GM19099 (cell line): ENCODE results near the gene THSD7A.

Experiments
- POLR2A ChIP-seq: IDR thresholded peaks from 3 replicates; pipeline ENCODE4 v1.6.1; 2011; ENCODE audit warnings: low read depth; ENCODE audit not compliant: insufficient read length; ENCODE audit errors: extremely low read depth

THSD7A gene

GRCh38 chr7:11437994-11438393 is 394.0 kb downstream of the THSD7A start:
- no peak for TF ChIP-seq POLR2A

GRCh38 chr7:11436773-11437524 is 395.0 kb downstream of the THSD7A start:
- no peak for TF ChIP-seq POLR2A

- no peak for TF ChIP-seq POLR2A
Observed at GRCh38 chr7:11436316-11436715, 395.7 kb downstream of the THSD7A start.

- TF ChIP-seq POLR2A = no peak
Observed at GRCh38 chr7:11434366-11434765, 397.6 kb downstream of the THSD7A start.

GRCh38 chr7:11430841-11431240 is 401.2 kb downstream of the THSD7A start:
- TF ChIP-seq POLR2A = no peak

GRCh38 chr7:11430112-11430511 is 401.9 kb downstream of the THSD7A start:
- no peak for TF ChIP-seq POLR2A

GRCh38 chr7:11428877-11429581 is 403.0 kb downstream of the THSD7A start:
- no peak for TF ChIP-seq POLR2A

GRCh38 chr7:11427686-11428273 is 404.2 kb downstream of the THSD7A start:
- TF ChIP-seq POLR2A = no peak

GRCh38 chr7:11424006-11424405 is 408.0 kb downstream of the THSD7A start:
- TF ChIP-seq POLR2A = no peak

- no peak for TF ChIP-seq POLR2A
Observed at GRCh38 chr7:11420049-11420448, 411.9 kb downstream of the THSD7A start.

GRCh38 chr7:11416641-11417458 is 415.1 kb downstream of the THSD7A start:
- TF ChIP-seq POLR2A = no peak

- TF ChIP-seq POLR2A = no peak
Observed at GRCh38 chr7:11415101-11415500, 416.9 kb downstream of the THSD7A start.

GRCh38 chr7:11413901-11414300 is 418.1 kb downstream of the THSD7A start:
- no peak for TF ChIP-seq POLR2A

- TF ChIP-seq POLR2A = no peak
Observed at GRCh38 chr7:11412036-11412435, 420.0 kb downstream of the THSD7A start.
